ENCODE data around the gene TENM4.
A peak's percentile ranks its signal among the peaks of the same experiment; 100 is the strongest.
"Not testable (repeated sequence)": the region's sequence is repeated elsewhere in the genome, so short reads cannot be mapped to it uniquely, and the experiment has no call there.

TENM4 gene

GRCh38 chr11:79220171-79220570 is 220.7 kb downstream of the TENM4 start:
- no peak for DNase-seq

- no peak for DNase-seq
These were observed 221.4 kb downstream of the TENM4 start for GRCh38 chr11:79219186-79220045.

- DNase-seq: peak in 16 of 56 donors; percentile 3 to 54 (median 18)
These were observed 228.1 kb downstream of the TENM4 start for GRCh38 chr11:79212741-79213190.

- no peak for DNase-seq
These were observed 231.1 kb downstream of the TENM4 start for GRCh38 chr11:79209540-79210266.

GRCh38 chr11:79208126-79208525 is 232.7 kb downstream of the TENM4 start:
- no peak for DNase-seq

GRCh38 chr11:79206951-79207350 is 233.9 kb downstream of the TENM4 start:
- no peak for DNase-seq

- no peak for DNase-seq
These were observed 235.0 kb downstream of the TENM4 start for GRCh38 chr11:79205786-79206185.

GRCh38 chr11:79201677-79202347 is 239.0 kb downstream of the TENM4 start:
- DNase-seq: no peak

GRCh38 chr11:79200398-79201070 is 240.3 kb downstream of the TENM4 start:
- no peak for DNase-seq

- DNase-seq: peak in 6 of 56 donors; percentile 7 to 47 (median 16)
These were observed 241.0 kb downstream of the TENM4 start for GRCh38 chr11:79199729-79200354.

GRCh38 chr11:79198898-79199250 is 242.0 kb downstream of the TENM4 start:
- no peak for DNase-seq

GRCh38 chr11:79198203-79198897 is 242.5 kb downstream of the TENM4 start:
- DNase-seq: no peak

- DNase-seq: no peak
These were observed 243.9 kb downstream of the TENM4 start for GRCh38 chr11:79196950-79197349.

GRCh38 chr11:79195209-79195608 is 245.6 kb downstream of the TENM4 start:
- DNase-seq: no peak

- DNase-seq: no peak
These were observed 247.0 kb downstream of the TENM4 start for GRCh38 chr11:79193663-79194310.

- DNase-seq: no peak
These were observed 248.0 kb downstream of the TENM4 start for GRCh38 chr11:79192836-79193235.

GRCh38 chr11:79191716-79192115 is 249.1 kb downstream of the TENM4 start:
- not testable (repeated sequence) for DNase-seq

- DNase-seq: not testable (repeated sequence)
These were observed 250.3 kb downstream of the TENM4 start for GRCh38 chr11:79190553-79190952.

- DNase-seq: no peak
These were observed 251.2 kb downstream of the TENM4 start for GRCh38 chr11:79189601-79190000.

GRCh38 chr11:79189055-79189454 is 251.8 kb downstream of the TENM4 start:
- no peak for DNase-seq

Data from nucleus accumbens (tissue), 56 donors.